Measurements from ENCODE around the gene RERE.
A peak's percentile ranks its signal among the peaks of the same experiment; 100 is the strongest.

Gene RERE

DNA sequence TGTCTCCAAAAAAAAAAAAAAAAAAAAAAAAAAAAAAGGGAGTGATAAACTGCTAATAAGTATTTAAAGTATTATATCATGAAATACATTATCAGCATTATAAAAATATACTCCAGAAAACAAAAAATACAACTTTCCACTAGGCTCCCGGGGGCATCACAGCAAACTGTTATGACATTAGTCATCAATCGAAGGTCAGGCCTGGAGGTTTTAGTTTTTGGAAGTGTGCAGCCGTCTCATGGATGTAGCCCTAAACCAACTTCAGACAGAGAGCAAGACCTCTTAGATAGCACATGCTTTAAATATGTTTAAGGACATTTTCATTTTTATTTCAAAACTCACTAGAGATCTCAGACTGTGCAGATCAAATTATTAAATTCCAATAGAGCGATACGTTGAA lies 106.3 kb downstream of the RERE start:
- Histone ChIP-seq H4K91ac (ENCODE audit: low read depth, low read length) (no peak overlapping the region), H3K4ac (ENCODE audit: low read depth, low read length) (peak overlapping the region; percentile 69), H4K8ac (ENCODE audit: low read depth, low read length) (no peak overlapping the region), H3K27ac (ENCODE audit: low read depth, low read length) (no peak overlapping the region), H3K27me3 (ENCODE audit: insufficient read depth, low read length) (no peaks in the 10 kb centered on the region), H2BK120ac (ENCODE audit: insufficient read depth, low read length, poor library complexity) (no peak overlapping the region), H2BK5ac (ENCODE audit: low read depth, low read length, poor library complexity) (no peak overlapping the region), H3K18ac (ENCODE audit: low read length) (no peak overlapping the region), H3K9ac (ENCODE audit: low read length) (no peak overlapping the region), H4K12ac (ENCODE audit: low read depth, low read length) (no peak overlapping the region), H2BK12ac (ENCODE audit: low read length) (no peak overlapping the region), H3K23ac (ENCODE audit: low read length) (no peak overlapping the region), H3K36me3 (ENCODE audit: control insufficient read depth in 1 of 2, insufficient read depth in 2 of 2, low read length in 2 of 2) (no peaks in the 10 kb centered on the region), H3K4me1 (ENCODE audit: control insufficient read depth in 1 of 2, insufficient read depth in 2 of 2, low read length in 2 of 2) (peaks cover 9 to 10% of the 10 kb centered on the region in 2 experiments), H2AFZ (ENCODE audit: insufficient read depth, low read length, poor library complexity) (no peak overlapping the region), H3K4me3 (ENCODE audit: low read depth, low read length) (no peak overlapping the region), H3K79me1 (ENCODE audit: low read length) (peaks cover 10% of the 10 kb centered on the region), H3K14ac (ENCODE audit: low read length) (no peak overlapping the region), H3K79me2 (ENCODE audit: control insufficient read depth, insufficient read depth, low read length, poor library complexity) (peaks cover 6% of the 10 kb centered on the region), H2AK5ac (ENCODE audit: low read length) (no peak overlapping the region), H3K4me2 (ENCODE audit: low read length) (no peak overlapping the region), H3K9me3 (ENCODE audit: insufficient read depth, low read depth, low read length) (no peaks in the 10 kb centered on the region)
- DNase-seq = no peak
- WGBS (ENCODE audit: extremely low coverage, insufficient coverage, insufficient read length) = no CpG with 5 or more reads among the region's 5 CpGs

DNA sequence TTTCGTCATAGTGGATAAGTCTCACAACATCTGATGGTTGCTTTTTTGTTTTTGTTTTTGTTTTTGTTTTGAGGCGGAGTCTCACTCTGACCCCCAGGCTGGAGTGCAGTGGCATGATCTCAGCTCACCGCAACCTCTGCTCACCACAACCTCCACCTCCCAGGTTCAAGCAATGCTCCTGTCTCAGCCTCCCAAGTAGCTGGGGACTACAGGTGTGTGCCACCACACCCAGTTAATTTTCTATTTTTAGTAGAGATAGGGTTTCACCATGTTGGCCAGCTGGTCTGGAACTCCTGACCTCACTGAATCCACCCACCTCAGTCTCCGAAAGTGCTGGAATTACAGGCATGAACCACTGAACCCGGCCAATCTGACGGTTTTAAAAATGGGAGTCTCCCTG lies 109.2 kb downstream of the RERE start:
- H2BK5ac ChIP-seq (ENCODE audit: low read depth, low read length, poor library complexity) = peak overlapping the region; percentile 74
- H3K27me3 ChIP-seq (ENCODE audit: insufficient read depth, low read length) = no peaks in the 10 kb centered on the region
- peak overlapping the region; percentile 74 for H4K8ac ChIP-seq (ENCODE audit: low read depth, low read length)

DNA sequence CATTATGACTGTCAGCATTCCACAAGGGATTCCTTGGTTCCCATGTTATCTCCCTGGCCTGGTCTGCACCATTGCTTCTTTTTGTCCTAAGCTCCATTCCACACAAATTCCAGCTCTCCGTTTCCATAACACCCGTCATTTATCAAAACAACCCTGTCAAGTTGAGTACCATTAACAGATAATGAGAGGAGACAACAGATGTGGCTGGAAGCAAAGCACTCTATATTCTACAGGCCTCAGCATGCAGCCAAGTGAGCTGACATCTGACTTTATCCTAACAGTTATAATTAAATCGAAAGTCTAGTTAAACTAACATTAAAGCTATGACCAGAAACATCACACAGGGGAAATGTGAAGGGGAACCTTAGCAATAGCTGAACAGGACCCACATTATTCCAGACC lies 110.4 kb downstream of the RERE start:
- H3K79me2 ChIP-seq (ENCODE audit: control insufficient read depth, insufficient read depth, low read length, poor library complexity) = peaks cover 9% of the 10 kb centered on the region
- no peak overlapping the region for H3K4ac ChIP-seq (ENCODE audit: low read depth, low read length)
- H3K14ac ChIP-seq (ENCODE audit: low read length) = peak overlapping the region; percentile 11
- no peak overlapping the region for H2AFZ ChIP-seq (ENCODE audit: insufficient read depth, low read length, poor library complexity)
- H3K18ac ChIP-seq (ENCODE audit: low read length) = peak overlapping the region; percentile 22
- H3K9ac ChIP-seq (ENCODE audit: low read length) = no peak overlapping the region
- H3K27me3 ChIP-seq (ENCODE audit: insufficient read depth, low read length) = no peaks in the 10 kb centered on the region
- peak overlapping the region; percentile 36 for H4K91ac ChIP-seq (ENCODE audit: low read depth, low read length)
- peak; percentile 66 to 86 for DNase-seq
- peak overlapping the region; percentile 59 for H2BK120ac ChIP-seq (ENCODE audit: insufficient read depth, low read length, poor library complexity)
- no peaks in the 10 kb centered on the region for H3K36me3 ChIP-seq (ENCODE audit: control insufficient read depth in 1 of 2, insufficient read depth in 2 of 2, low read length in 2 of 2)
- H4K12ac ChIP-seq (ENCODE audit: low read depth, low read length) = no peak overlapping the region
- H3K4me1 ChIP-seq (ENCODE audit: control insufficient read depth in 1 of 2, insufficient read depth in 2 of 2, low read length in 2 of 2) = peaks cover 12% of the 10 kb centered on the region in 2 experiments
- no peaks in the 10 kb centered on the region for H3K9me3 ChIP-seq (ENCODE audit: insufficient read depth, low read depth, low read length)
- no peak overlapping the region for H3K23ac ChIP-seq (ENCODE audit: low read length)
- peak overlapping the region; percentile 32 for H3K4me2 ChIP-seq (ENCODE audit: low read length)
- peak overlapping the region; percentile 64 for H2BK12ac ChIP-seq (ENCODE audit: low read length)
- H2AK5ac ChIP-seq (ENCODE audit: low read length) = no peak overlapping the region
- WGBS (ENCODE audit: extremely low coverage, insufficient coverage, insufficient read length) = no CpG with 5 or more reads among the region's 3 CpGs
- no peak overlapping the region for H3K4me3 ChIP-seq (ENCODE audit: low read depth, low read length)
- peaks cover 15% of the 10 kb centered on the region for H3K79me1 ChIP-seq (ENCODE audit: low read length)
- H4K8ac ChIP-seq (ENCODE audit: low read depth, low read length) = no peak overlapping the region
- H2BK5ac ChIP-seq (ENCODE audit: low read depth, low read length, poor library complexity) = no peak overlapping the region
- H3K27ac ChIP-seq (ENCODE audit: low read depth, low read length) = peak overlapping the region; percentile 76

More for the DNA sequence above, 109.2 kb downstream of the RERE start:
- WGBS (ENCODE audit: extremely low coverage, insufficient coverage, insufficient read length) = no CpG with 5 or more reads among the region's 6 CpGs
- H3K4me2 ChIP-seq (ENCODE audit: low read length) = no peak overlapping the region
- peaks cover 6% of the 10 kb centered on the region for H3K79me2 ChIP-seq (ENCODE audit: control insufficient read depth, insufficient read depth, low read length, poor library complexity)
- peak overlapping the region; percentile 20 for H3K27ac ChIP-seq (ENCODE audit: low read depth, low read length)
- H3K18ac ChIP-seq (ENCODE audit: low read length) = peak overlapping the region; percentile 95
- H3K36me3 ChIP-seq (ENCODE audit: control insufficient read depth in 1 of 2, insufficient read depth in 2 of 2, low read length in 2 of 2) = no peaks in the 10 kb centered on the region
- H3K4me1 ChIP-seq (ENCODE audit: control insufficient read depth in 1 of 2, insufficient read depth in 2 of 2, low read length in 2 of 2) = peaks cover 12% of the 10 kb centered on the region in 2 experiments
- H3K4me3 ChIP-seq (ENCODE audit: low read depth, low read length) = no peak overlapping the region
- no peak overlapping the region for H3K9ac ChIP-seq (ENCODE audit: low read length)
- peaks cover 10% of the 10 kb centered on the region for H3K79me1 ChIP-seq (ENCODE audit: low read length)
- peak overlapping the region; percentile 93 for H2AK5ac ChIP-seq (ENCODE audit: low read length)
- H2BK120ac ChIP-seq (ENCODE audit: insufficient read depth, low read length, poor library complexity) = peak overlapping the region; percentile 41
- H3K4ac ChIP-seq (ENCODE audit: low read depth, low read length) = peak overlapping the region; percentile 94
- DNase-seq = no peak
- no peak overlapping the region for H3K23ac ChIP-seq (ENCODE audit: low read length)
- no peak overlapping the region for H2AFZ ChIP-seq (ENCODE audit: insufficient read depth, low read length, poor library complexity)
- peak overlapping the region; percentile 92 for H2BK12ac ChIP-seq (ENCODE audit: low read length)
- peak overlapping the region; percentile 81 for H3K14ac ChIP-seq (ENCODE audit: low read length)
- no peaks in the 10 kb centered on the region for H3K9me3 ChIP-seq (ENCODE audit: insufficient read depth, low read depth, low read length)
- H4K12ac ChIP-seq (ENCODE audit: low read depth, low read length) = no peak overlapping the region
- H4K91ac ChIP-seq (ENCODE audit: low read depth, low read length) = peak overlapping the region; percentile 76

DNA sequence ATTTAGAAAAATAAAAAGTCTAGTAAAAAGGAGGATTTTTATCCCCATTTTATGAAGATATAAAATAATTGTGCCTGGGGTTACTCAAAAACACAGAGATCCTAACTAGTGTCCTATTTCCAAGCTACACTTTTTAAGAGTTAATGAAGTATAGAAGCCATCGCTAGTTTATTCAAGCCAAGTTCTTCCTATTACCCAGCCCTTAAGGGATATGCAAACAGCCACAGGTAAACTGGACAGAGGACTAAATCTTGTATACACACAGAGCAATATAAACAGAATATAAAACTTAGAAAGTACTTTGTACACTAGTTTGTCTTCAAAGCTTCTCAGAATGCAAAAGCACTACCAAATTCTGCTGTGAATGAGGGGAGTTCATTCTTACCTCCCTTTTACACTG lies 111.1 kb downstream of the RERE start:
- Histone ChIP-seq H4K8ac (ENCODE audit: low read depth, low read length) (no peak overlapping the region), H3K79me2 (ENCODE audit: control insufficient read depth, insufficient read depth, low read length, poor library complexity) (peaks cover 9% of the 10 kb centered on the region), H2AK5ac (ENCODE audit: low read length) (no peak overlapping the region), H4K12ac (ENCODE audit: low read depth, low read length) (no peak overlapping the region), H2BK12ac (ENCODE audit: low read length) (no peak overlapping the region), H3K4ac (ENCODE audit: low read depth, low read length) (no peak overlapping the region), H4K91ac (ENCODE audit: low read depth, low read length) (no peak overlapping the region), H3K27ac (ENCODE audit: low read depth, low read length) (peak overlapping the region; percentile 67), H3K36me3 (ENCODE audit: control insufficient read depth in 1 of 2, insufficient read depth in 2 of 2, low read length in 2 of 2) (no peaks in the 10 kb centered on the region), H3K23ac (ENCODE audit: low read length) (no peak overlapping the region), H2BK120ac (ENCODE audit: insufficient read depth, low read length, poor library complexity) (no peak overlapping the region), H3K27me3 (ENCODE audit: insufficient read depth, low read length) (no peaks in the 10 kb centered on the region), H3K4me3 (ENCODE audit: low read depth, low read length) (no peak overlapping the region), H3K14ac (ENCODE audit: low read length) (no peak overlapping the region), H2AFZ (ENCODE audit: insufficient read depth, low read length, poor library complexity) (no peak overlapping the region), H2BK5ac (ENCODE audit: low read depth, low read length, poor library complexity) (no peak overlapping the region), H3K9me3 (ENCODE audit: insufficient read depth, low read depth, low read length) (no peaks in the 10 kb centered on the region), H3K4me1 (ENCODE audit: control insufficient read depth in 1 of 2, insufficient read depth in 2 of 2, low read length in 2 of 2) (peaks cover 12% of the 10 kb centered on the region in 2 experiments), H3K18ac (ENCODE audit: low read length) (no peak overlapping the region), H3K79me1 (ENCODE audit: low read length) (peaks cover 17% of the 10 kb centered on the region), H3K9ac (ENCODE audit: low read length) (no peak overlapping the region), H3K4me2 (ENCODE audit: low read length) (no peak overlapping the region)
- no CpG with 5 or more reads among the region's 1 CpG for WGBS (ENCODE audit: extremely low coverage, insufficient coverage, insufficient read length)
- no peak for DNase-seq
